HG03159 (cell line): ENCODE data around the gene FAM151B.

Experiments
- ATAC-seq: cut with Tn5 transposase; IDR thresholded peaks from one replicate; pipeline ENCODE4 v1.9.1; 2021; ENCODE audit warnings: mild to moderate bottlenecking, moderate library complexity; ENCODE audit not compliant: unreplicated experiment

Gene FAM151B

DNA sequence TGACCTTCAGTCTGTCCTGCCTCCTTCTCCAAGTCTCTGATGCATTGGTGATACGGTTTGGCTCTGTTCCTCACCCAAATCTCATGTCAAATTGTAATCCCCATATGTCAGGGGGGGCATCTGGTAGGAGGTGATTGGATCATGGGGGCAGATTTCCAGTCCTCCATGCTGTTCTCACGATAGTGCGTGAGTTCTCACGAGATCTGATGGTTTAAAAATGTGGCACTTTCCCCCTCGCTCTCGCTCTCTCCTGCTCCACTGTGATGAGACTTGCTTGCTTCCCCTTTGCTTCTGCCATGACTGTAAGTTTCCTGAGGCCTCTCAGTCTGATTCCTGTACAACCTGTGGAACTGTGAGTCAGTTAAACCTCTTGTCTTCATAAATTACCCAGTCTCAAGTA is 96.9 kb downstream of the FAM151B start:
- no peak for ATAC-seq

GRCh38 chr5:80588858-80589540 is 101.1 kb downstream of the FAM151B start:
- ATAC-seq = no peak

DNA sequence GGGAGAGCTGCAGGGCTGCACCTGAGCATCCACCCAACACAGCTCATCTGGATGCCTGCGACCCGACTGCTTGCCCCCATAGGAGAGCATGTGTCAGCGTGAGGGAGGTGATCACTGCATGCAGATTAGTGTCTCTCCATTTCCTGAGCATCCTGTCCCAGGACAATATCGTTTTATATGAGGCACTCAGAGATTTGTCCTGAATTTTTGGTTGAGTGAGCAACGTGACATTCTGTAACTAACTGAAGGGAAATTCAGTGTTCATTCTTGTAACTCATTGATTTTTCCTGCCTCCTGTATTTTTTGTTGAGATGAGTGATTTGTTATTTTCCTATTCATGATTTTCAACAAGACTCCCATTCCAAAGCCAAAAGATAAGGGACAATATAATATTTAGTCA is 102.9 kb downstream of the FAM151B start:
- ATAC-seq = no peak

DNA sequence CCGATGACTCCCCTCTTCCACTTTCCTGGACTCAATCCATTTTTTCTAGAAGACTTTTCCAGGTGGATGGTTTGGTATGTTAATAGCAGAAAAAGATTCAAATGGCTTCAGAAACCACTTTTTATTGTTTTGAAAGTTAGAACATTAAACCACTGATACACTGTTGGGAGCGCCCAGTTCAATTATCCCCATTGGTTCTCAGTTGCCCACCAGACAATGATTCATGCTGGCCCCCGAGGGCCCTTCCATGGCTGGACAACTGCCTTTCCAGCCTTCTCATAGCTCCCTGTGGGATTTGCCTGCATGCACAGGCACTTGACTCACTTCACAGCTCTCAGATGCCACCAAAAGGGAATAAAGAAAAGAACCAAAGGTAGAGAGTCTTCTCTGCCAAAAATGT is 103.5 kb downstream of the FAM151B start:
- no peak for ATAC-seq

DNA sequence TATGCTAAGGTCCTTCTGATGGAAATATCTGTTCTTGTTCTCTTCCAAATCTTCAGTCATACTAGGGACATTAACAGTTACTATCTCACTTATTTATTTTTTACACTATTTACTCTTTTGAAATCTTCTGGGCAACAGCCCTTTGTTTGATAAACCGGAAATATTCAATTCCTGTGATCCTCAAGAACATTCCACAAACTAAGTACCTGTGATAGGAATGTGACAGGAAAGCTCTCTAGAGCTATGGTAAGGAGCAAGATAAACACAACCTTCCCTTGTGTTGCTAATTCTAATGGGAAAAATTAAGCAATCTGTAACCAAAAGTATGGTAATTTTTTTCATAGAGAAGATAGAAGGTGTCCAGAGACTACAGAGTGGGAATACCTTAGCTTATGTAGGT is 104.2 kb downstream of the FAM151B start:
- no peak for ATAC-seq
